GM12865 (cell line): Measurements from ENCODE around the gene COX4I2.

Experiments used
- DNase-seq: peaks from one replicate; pipeline ENCODE4 v3.0.0; 2010; ENCODE audit warnings: low read depth
- H3K4me3 ChIP-seq: 2 replicates; pipeline ENCODE4 v1.5.1; 2011; ENCODE audit warnings: mild to moderate bottlenecking, low read depth, low read length, control low read depth
- CTCF ChIP-seq: IDR thresholded peaks from 2 replicates; pipeline ENCODE4 v1.5.1; 2011; ENCODE audit warnings: low read length, control low read depth, low read depth, inconsistent platforms; ENCODE audit not compliant: insufficient read depth; ENCODE audit errors: missing control alignments

The COX4I2 gene

GRCh38 chr20:31632548-31633338 lies 5.0 kb upstream of the COX4I2 start:
- no peak overlapping the region for H3K4me3 ChIP-seq
- DNase-seq, result no peak

GRCh38 chr20:31633339-31633914 lies 4.3 kb upstream of the COX4I2 start:
- TF ChIP-seq CTCF, result no peak
- DNase-seq, result no peak

More at GRCh38 chr20:31632548-31633338, 5.0 kb upstream of the COX4I2 start:
- TF ChIP-seq CTCF, result no peak

GRCh38 chr20:31638317-31638716 lies 605 bp downstream of the COX4I2 start:
- no peak for DNase-seq
- no peak overlapping the region for H3K4me3 ChIP-seq
- TF ChIP-seq CTCF, result no peak

More at GRCh38 chr20:31633339-31633914, 4.3 kb upstream of the COX4I2 start:
- no peak overlapping the region for H3K4me3 ChIP-seq

- no peak overlapping the region for H3K4me3 ChIP-seq
- TF ChIP-seq CTCF, result no peak
- no peak for DNase-seq
Observed at GRCh38 chr20:31638816-31639215, 1.1 kb downstream of the COX4I2 start.

GRCh38 chr20:31640259-31640658 lies 2.5 kb downstream of the COX4I2 start:
- TF ChIP-seq CTCF, result no peak
- DNase-seq, result no peak
- no peak overlapping the region for H3K4me3 ChIP-seq

- peak; percentile 48 for DNase-seq
Observed at GRCh38 chr20:31641391-31641790, 3.7 kb downstream of the COX4I2 start.

More at GRCh38 chr20:31641391-31641790, 3.7 kb downstream of the COX4I2 start:
- no peak overlapping the region for H3K4me3 ChIP-seq
- TF ChIP-seq CTCF, result no peak
